A549 (cell line): ENCODE measurements around the gene DFFB.

Source experiments
- CTCF ChIP-seq: fragments of >200 bp; sonication (Bioruptor Twin); formaldehyde crosslinking; IDR thresholded peaks from 3 replicates; pipeline ENCODE4 v1.5.1; 2016
- EP300 ChIP-seq, 2 experiments: fragments of >200 bp; sonication (Bioruptor Twin); formaldehyde crosslinking; IDR thresholded peaks; 2 replicates in 1 of 2; 3 replicates in 1 of 2; pipeline ENCODE4 v1.6.1; 2016 to 2017
- KDM1A ChIP-seq: fragments of 200-600 bp; sonication (generic); IDR thresholded peaks from 2 replicates; pipeline ENCODE4 v1.6.1; 2016; ENCODE audit warnings: low read depth, mild to moderate bottlenecking
- MYC ChIP-seq: IDR thresholded peaks from 2 replicates; pipeline ENCODE4 v1.6.1; 2012; ENCODE audit warnings: mild to moderate bottlenecking, inconsistent platforms, low read length, improper control_type of control experiment, borderline replicate concordance
- POLR2A ChIP-seq: IDR thresholded peaks from 2 replicates; pipeline ENCODE4 v1.6.1; 2012; ENCODE audit warnings: mild to moderate bottlenecking, low read length
- REST ChIP-seq: fragments of 200-600 bp; sonication (generic); IDR thresholded peaks from 2 replicates; pipeline ENCODE4 v1.6.1; 2016; ENCODE audit warnings: antibody characterized with exemption, mild to moderate bottlenecking, moderate library complexity
- RNF2 ChIP-seq: fragments of 200-600 bp; sonication (generic); IDR thresholded peaks from 2 replicates; pipeline ENCODE4 v1.6.1; 2016; ENCODE audit warnings: low read depth, mild to moderate bottlenecking, antibody characterized with exemption, moderate library complexity, borderline replicate concordance

GRCh38 chr1:3857791-3858129, 484 bp downstream of the DFFB start:
- TF ChIP-seq CTCF, result no peak
- no peak for TF ChIP-seq RNF2
- TF ChIP-seq KDM1A, result no peak
- no peak for TF ChIP-seq MYC
- TF ChIP-seq REST, result no peak
- no peak for TF ChIP-seq EP300 (IDR thresholded peaks at IDR 0.05)
- TF ChIP-seq POLR2A, result no peak
